Panc1 (cell line): ENCODE results near the gene C1orf56. TPM values are rescaled to one million over a fixed set of nuclear protein-coding genes. Genes with fewer than 3 reads are reported as not detected.
A peak's percentile ranks its signal among the peaks of the same experiment; 100 is the strongest.

Experiments
- ATAC-seq: fragments of 200-7000 bp; cut with Tn5 transposase; 2 replicates; pipeline ENCODE4 v1.9.1; 2020; ENCODE audit warnings: mild to moderate bottlenecking, moderate library complexity
- BruUV-seq: library from RNA; stranded (reverse); fragments of 400-500 nt; replicated peaks from 2 replicates; lab custom pipeline; 2021; lab: Mats Ljungman, UMichigan
- CTCF ChIA-PET: fragments of 300-600 bp; sonication (Branson Sonifier 250); formaldehyde crosslinking; loops from one replicate; lab custom pipeline; 2022; ENCODE audit warnings: antibody characterized with exemption; lab: Charles Lee
- POLR2A ChIA-PET: fragments of 300-600 bp; sonication (Branson Sonifier 250); formaldehyde crosslinking; loops from one replicate; lab custom pipeline; 2022; ENCODE audit warnings: antibody characterized with exemption; lab: Charles Lee
- DNase-seq: peaks from one replicate; pipeline ENCODE4 v3.0.0-alpha.2; 2010; ENCODE audit warnings: low read depth, low spot score
- H3K27ac ChIP-seq: 2 replicates; pipeline ENCODE4 v1.5.1; 2011; ENCODE audit warnings: mild to moderate bottlenecking, low read length, inconsistent platforms
- H3K27me3 ChIP-seq: fragments of 200-500 bp; sonication (Bioruptor generic); 2 replicates; pipeline ENCODE4 v1.6.0; 2014; ENCODE audit warnings: low read length, inconsistent platforms; ENCODE audit not compliant: control insufficient read depth, insufficient read depth
- H3K36me3 ChIP-seq: fragments of 200-500 bp; sonication (Bioruptor generic); 2 replicates; pipeline ENCODE4 v1.5.1; 2014; ENCODE audit warnings: inconsistent platforms, mild to moderate bottlenecking, low read length, moderate library complexity; ENCODE audit not compliant: control insufficient read depth, insufficient read depth
- H3K4me1 ChIP-seq: 2 replicates; pipeline ENCODE4 v1.5.1; 2011; ENCODE audit warnings: inconsistent platforms, mild to moderate bottlenecking, low read length, moderate library complexity; ENCODE audit not compliant: control insufficient read depth, insufficient read depth
- H3K4me3 ChIP-seq, 2 experiments: 2 replicates each; pipeline ENCODE4 v1.5.1; 2011 to 2012; ENCODE audit warnings: low read depth in 2 of 2, low read length in 2 of 2, mild to moderate bottlenecking in 2 of 2, inconsistent platforms in 1 of 2, moderate library complexity in 1 of 2
- H3K9me3 ChIP-seq: fragments of 200-500 bp; sonication (Bioruptor generic); 2 replicates; pipeline ENCODE4 v1.5.1; 2014; ENCODE audit warnings: low read depth, mild to moderate bottlenecking, inconsistent platforms, low read length, moderate library complexity; ENCODE audit not compliant: control insufficient read depth, insufficient read depth
- CTCF ChIP-seq: fragments of 450-650 bp; IDR thresholded peaks from 2 replicates; pipeline ENCODE4 v1.5.1; 2017; ENCODE audit warnings: mild to moderate bottlenecking
- POLR2AphosphoS5 ChIP-seq: IDR thresholded peaks from 2 replicates; pipeline ENCODE4 v1.6.1; 2012; ENCODE audit warnings: mild to moderate bottlenecking, low read depth, low read length, moderate library complexity
- REST ChIP-seq, 2 experiments: IDR thresholded peaks; 2 replicates each; pipeline ENCODE4 v1.6.1; 2011 to 2012; ENCODE audit warnings: low read depth in 2 of 2, control low read depth in 1 of 2, low read length in 1 of 2, mild to moderate bottlenecking in 1 of 2, moderate library complexity in 1 of 2; ENCODE audit not compliant: insufficient read depth in 1 of 2
- SIN3A ChIP-seq: IDR thresholded peaks from 2 replicates; pipeline ENCODE4 v1.6.1; 2012; ENCODE audit warnings: low read depth, mild to moderate bottlenecking, low read length, moderate library complexity, borderline replicate concordance; ENCODE audit not compliant: insufficient read depth
- TCF7L2 ChIP-seq: IDR thresholded peaks from 2 replicates; pipeline ENCODE4 v1.6.1; 2011; ENCODE audit warnings: mild to moderate bottlenecking, low read depth, low read length, inconsistent platforms
- in situ Hi-C: cut with HindIII; loops from 2 replicates; pipeline ENCODE4 v1.10.0; 2016; ENCODE audit warnings: low sequenced_read_pairs, low pct_unique_long_range_greater_than_20kb
- intact Hi-C: fragments of 100-400 bp; cut with micrococcal nuclease; formaldehyde crosslinking; loops from one replicate; pipeline ENCODE4 v1.10.0; 2022; ENCODE audit not compliant: unreplicated experiment
- total RNA-seq: library from RNA; stranded (reverse); gene quantifications from one replicate; pipeline ENCODE4 v1.2.1, GENCODE V29; 2021; ENCODE audit not compliant: unreplicated experiment

C1orf56 gene
- total RNA-seq, 1 experiment from 2014 or later, result 2.7 TPM

- no peak for DNase-seq
- BruUV-seq, result no TSS peak
Observed at GRCh38 chr1:151050051-151050688, 2.6 kb downstream of the C1orf56 start.

DNA sequence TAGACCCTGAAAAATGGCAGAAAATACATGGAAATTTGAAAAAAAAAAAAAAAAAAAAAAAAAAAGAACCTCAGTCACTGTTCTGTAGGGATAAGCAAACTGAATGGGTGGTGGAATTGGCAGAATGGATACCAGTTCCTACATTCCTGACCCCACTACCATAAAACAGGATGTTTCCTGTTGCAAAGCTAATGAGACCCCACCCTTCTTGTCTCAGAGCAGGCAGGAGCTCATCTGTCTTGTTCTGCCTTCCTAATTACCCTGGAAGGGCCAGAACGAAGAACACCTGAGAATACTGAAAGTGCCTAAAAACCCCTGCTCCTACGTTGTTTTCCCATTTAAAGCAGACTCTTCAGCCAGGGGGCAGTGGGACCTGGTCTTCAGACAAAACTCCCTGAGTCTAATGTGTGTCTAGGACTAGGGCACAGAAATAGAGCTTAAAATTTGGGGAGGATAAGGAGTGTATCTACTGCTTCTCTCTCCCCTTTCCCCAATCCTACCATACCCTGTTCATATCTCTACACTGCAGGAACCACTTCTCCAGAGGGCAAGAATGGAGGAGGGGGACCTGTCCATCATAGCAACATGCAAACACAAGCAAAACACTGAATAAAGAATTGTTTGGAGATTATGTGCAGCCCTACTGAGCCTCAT is 3.9 kb downstream of the C1orf56 start:
- H3K4me3 ChIP-seq, result no peak overlapping the region
- no peaks in the 10 kb centered on the region for H3K9me3 ChIP-seq
- peaks cover 8% of the 10 kb centered on the region for H3K4me1 ChIP-seq
- ChIA-PET CTCF (no interaction called here), POLR2A (interaction anchor here (0.5 kb wide), 1 partner anchor 72 kb away, joined by 4 read pairs; no protein-coding TSS in a partner anchor)
- peaks cover 21% of the 10 kb centered on the region for H3K36me3 ChIP-seq
- DNase-seq (no peak), ATAC-seq (no peak)
- TSS peak; percentile 12 for BruUV-seq
- no peaks in the 10 kb centered on the region for H3K27me3 ChIP-seq
- intact Hi-C loops, result no loop called here
- in situ Hi-C loops, result no loop called here
- H3K27ac ChIP-seq, result no peak overlapping the region
- TF ChIP-seq TCF7L2 (no peak), POLR2AphosphoS5 (peak; percentile 56; the same call in 1 of the 2 replicates), SIN3A (no peak), CTCF (no peak)

More at GRCh38 chr1:151050051-151050688, 2.6 kb downstream of the C1orf56 start:
- no peaks in the 10 kb centered on the region for H3K9me3 ChIP-seq
- in situ Hi-C loops (no loop called here), intact Hi-C loops (no loop called here)
- peaks cover 16% of the 10 kb centered on the region for H3K36me3 ChIP-seq
- H3K4me3 ChIP-seq, result no peak overlapping the region
- no peak overlapping the region for H3K27ac ChIP-seq
- H3K27me3 ChIP-seq, result no peaks in the 10 kb centered on the region
- POLR2A ChIA-PET, result no interaction called here
- H3K4me1 ChIP-seq, result peaks cover 3% of the 10 kb centered on the region; the same call in 1 of the 2 replicates
- no peak for ATAC-seq
- TF ChIP-seq POLR2AphosphoS5, result peak; percentile 48
- no peak for TF ChIP-seq CTCF
- CTCF ChIA-PET, result interaction anchor here (0.6 to 0.7 kb wide), 2 partner anchors 10 to 39 kb away, joined by 3 to 4 read pairs; partner anchors contain the start of gene MLLT11

DNA sequence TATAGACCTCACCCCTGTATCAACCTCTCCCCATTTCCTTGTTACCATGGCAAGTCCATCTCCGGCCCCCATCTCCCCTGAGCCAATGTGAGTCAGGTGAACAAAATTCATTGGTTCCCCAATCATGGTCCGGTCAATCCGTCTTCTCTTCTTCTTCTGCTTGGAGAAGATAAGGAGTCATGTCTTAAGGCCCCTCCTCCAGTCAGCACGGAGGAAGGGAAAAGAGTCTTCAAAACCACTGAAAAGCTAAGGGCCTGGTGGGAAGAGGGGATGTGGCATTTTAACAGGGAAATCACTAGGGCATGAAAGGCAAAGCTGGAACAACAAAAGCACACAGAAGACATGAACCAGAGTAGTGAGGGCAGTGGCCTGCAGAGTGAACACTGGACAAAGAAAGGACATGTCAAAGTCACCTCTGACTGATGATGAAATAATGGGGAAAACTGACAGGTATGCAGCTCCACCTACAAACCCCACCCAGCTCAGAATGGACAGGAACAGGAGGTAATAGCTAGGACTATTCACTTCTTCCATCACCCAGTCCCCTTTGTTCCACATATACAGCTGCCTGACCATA is 7.5 kb downstream of the C1orf56 start:
- no peaks in the 10 kb centered on the region for H3K9me3 ChIP-seq
- ChIA-PET POLR2A (no interaction called here), CTCF (no interaction called here)
- in situ Hi-C loops, result no loop called here
- BruUV-seq, result no TSS peak
- DNase-seq (no peak), ATAC-seq (no peak)
- H3K27ac ChIP-seq, result no peak overlapping the region; the same call in 1 of the 2 replicates
- H3K4me1 ChIP-seq, result peaks cover 21% of the 10 kb centered on the region
- intact Hi-C loops, result no loop called here
- TF ChIP-seq TCF7L2 (no peak), SIN3A (no peak), REST (IDR thresholded peaks at IDR 0.05; ENCODE audit: insufficient read depth in 1 of 2, low read depth in 2 of 2, low read length in 1 of 2) (no peak), CTCF (no peak), POLR2AphosphoS5 (no peak)
- H3K27me3 ChIP-seq, result no peaks in the 10 kb centered on the region
- no peak overlapping the region for H3K4me3 ChIP-seq
- H3K36me3 ChIP-seq, result peaks cover 21% of the 10 kb centered on the region
